Nephron progenitor cell (in vitro differentiated cells): Measurements from ENCODE around the gene ARMC9.

ENCODE experiments used
- DNase-seq: peaks from one replicate; pipeline ENCODE4 v3.0.0; 2021
- H3K27ac Mint-ChIP-seq: 2 replicates; pipeline ENCODE4 v1.8.0; 2021; ENCODE audit warnings: mild to moderate bottlenecking, moderate library complexity, mixed read lengths
- H3K27me3 Mint-ChIP-seq: 2 replicates; pipeline ENCODE4 v1.8.0; 2021; ENCODE audit warnings: mild to moderate bottlenecking, low read depth, mixed read lengths; ENCODE audit not compliant: poor library complexity
- H3K36me3 Mint-ChIP-seq: 2 replicates; pipeline ENCODE4 v1.8.0; 2021; ENCODE audit warnings: low read depth, mixed read lengths
- H3K4me1 Mint-ChIP-seq: 2 replicates; pipeline ENCODE4 v1.8.0; 2021; ENCODE audit warnings: mixed read lengths
- H3K4me3 Mint-ChIP-seq: 2 replicates; pipeline ENCODE4 v1.8.0; 2021; ENCODE audit warnings: mild to moderate bottlenecking, moderate library complexity, mixed read lengths
- H3K9me3 Mint-ChIP-seq: 2 replicates; pipeline ENCODE4 v1.8.0; 2021; ENCODE audit warnings: mild to moderate bottlenecking, moderate library complexity, mixed read lengths
- TF ChIP-seq, protein P1 (sequence below): fragments of 200-600 bp; sonication (generic); IDR thresholded peaks from 2 replicates; pipeline ENCODE4 v1.5.0; 2021; ENCODE audit warnings: antibody characterized with exemption

The ARMC9 gene

DNA sequence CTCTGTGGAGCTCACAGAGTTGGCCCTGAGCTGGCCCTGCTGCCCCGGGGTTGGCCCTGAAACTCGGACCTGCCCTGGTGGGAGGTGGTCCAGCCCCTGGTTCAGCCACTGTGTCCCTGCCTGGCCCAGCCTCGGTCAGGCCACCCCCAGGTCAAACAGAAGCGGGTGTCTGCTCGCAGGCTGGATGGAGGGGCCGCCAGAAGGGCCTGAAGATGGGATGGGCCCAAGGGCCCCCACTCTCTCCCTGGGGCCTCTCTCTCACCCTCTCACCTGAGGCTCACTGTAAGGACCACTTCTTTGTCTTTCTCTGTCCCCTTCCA, 172.0 kb downstream of the ARMC9 start:
- H3K4me3 Mint-ChIP-seq, result no peak overlapping the region
- no peak for DNase-seq
- H3K4me1 Mint-ChIP-seq, result peaks cover 50% of the 10 kb centered on the region
- no peaks in the 10 kb centered on the region for H3K9me3 Mint-ChIP-seq
- TF ChIP-seq, protein P1, sequence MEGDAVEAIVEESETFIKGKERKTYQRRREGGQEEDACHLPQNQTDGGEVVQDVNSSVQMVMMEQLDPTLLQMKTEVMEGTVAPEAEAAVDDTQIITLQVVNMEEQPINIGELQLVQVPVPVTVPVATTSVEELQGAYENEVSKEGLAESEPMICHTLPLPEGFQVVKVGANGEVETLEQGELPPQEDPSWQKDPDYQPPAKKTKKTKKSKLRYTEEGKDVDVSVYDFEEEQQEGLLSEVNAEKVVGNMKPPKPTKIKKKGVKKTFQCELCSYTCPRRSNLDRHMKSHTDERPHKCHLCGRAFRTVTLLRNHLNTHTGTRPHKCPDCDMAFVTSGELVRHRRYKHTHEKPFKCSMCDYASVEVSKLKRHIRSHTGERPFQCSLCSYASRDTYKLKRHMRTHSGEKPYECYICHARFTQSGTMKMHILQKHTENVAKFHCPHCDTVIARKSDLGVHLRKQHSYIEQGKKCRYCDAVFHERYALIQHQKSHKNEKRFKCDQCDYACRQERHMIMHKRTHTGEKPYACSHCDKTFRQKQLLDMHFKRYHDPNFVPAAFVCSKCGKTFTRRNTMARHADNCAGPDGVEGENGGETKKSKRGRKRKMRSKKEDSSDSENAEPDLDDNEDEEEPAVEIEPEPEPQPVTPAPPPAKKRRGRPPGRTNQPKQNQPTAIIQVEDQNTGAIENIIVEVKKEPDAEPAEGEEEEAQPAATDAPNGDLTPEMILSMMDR, result no peak
- H3K27ac Mint-ChIP-seq, result no peak overlapping the region
- H3K36me3 Mint-ChIP-seq, result peaks cover 27% of the 10 kb centered on the region
- H3K27me3 Mint-ChIP-seq, result peaks cover 5% of the 10 kb centered on the region

DNA sequence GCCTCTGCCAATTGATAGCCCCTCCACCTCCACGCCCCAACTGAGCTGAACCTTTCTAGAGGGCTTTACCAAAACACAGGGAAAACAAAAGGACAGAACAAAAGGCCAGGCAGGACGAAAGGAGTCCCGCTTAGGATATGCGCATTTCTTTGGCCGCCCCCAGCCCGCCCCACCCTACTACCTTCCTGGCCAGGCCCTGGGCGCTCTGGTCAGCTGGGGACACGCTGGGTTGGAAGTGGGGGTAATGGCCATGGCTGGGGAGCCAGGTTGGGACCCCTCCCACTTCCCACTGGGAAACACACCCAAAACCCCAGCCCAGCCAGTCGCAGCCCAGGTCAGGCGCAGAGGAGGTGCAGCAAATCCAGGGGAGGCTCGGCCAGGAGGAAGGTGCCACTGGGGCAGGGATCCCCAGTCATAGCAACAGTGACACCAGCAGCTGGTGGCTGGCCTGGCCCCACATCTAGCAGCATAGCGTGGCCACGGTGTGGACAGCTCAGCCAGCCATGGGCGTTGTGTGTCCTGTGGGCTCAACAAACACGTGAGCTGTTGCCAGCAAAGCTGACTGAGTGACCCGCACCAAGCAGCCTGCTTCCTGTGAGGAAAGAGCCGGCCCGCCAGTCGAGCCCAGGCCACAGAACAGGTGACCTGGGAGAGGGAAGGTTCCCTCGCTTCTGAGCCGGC, 172.5 kb downstream of the ARMC9 start:
- H3K9me3 Mint-ChIP-seq, result no peaks in the 10 kb centered on the region
- peaks cover 25% of the 10 kb centered on the region for H3K36me3 Mint-ChIP-seq
- H3K27ac Mint-ChIP-seq, result no peak overlapping the region
- peaks cover 46% of the 10 kb centered on the region for H3K4me1 Mint-ChIP-seq
- DNase-seq, result no peak
- TF ChIP-seq, protein P1, result no peak
- H3K4me3 Mint-ChIP-seq, result no peak overlapping the region
- peaks cover 10% of the 10 kb centered on the region for H3K27me3 Mint-ChIP-seq

DNA sequence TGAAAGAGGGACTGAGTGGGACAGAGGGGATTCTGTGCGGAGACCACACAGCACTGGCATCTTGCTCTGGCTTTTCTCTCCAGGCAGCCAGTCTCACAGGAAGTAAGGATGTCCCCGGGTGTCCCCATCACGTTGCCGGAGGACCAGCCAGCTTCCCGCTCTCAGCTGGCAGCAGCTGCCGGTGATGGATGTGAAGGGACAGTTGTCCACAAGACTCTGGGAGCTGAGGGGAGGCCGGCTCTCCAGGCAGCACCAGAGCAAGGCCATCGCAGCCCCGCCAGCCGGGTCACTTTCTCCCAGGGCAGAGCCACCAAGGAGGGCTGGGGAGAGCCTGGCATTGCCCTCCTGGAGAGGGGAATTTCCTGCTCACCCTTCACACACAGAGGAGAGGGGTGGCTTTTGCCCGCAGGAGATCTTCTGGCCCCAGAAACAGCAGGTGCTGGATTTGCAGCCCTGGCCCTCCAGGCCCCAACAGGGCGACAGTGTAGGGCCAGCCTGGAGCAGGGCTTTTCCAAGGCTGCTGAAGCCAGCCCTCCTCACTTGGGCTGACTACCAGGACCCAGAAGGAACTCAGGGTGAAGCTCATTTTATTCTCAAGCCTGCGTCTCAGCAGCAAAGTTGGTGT, 173.1 kb downstream of the ARMC9 start:
- no peaks in the 10 kb centered on the region for H3K9me3 Mint-ChIP-seq
- H3K27me3 Mint-ChIP-seq, result peaks cover 17% of the 10 kb centered on the region
- TF ChIP-seq, protein P1, result no peak
- no peak overlapping the region for H3K4me3 Mint-ChIP-seq
- peaks cover 22% of the 10 kb centered on the region for H3K36me3 Mint-ChIP-seq
- peak overlapping the region; percentile 51 for H3K27ac Mint-ChIP-seq
- peaks cover 48% of the 10 kb centered on the region for H3K4me1 Mint-ChIP-seq
- no peak for DNase-seq

DNA sequence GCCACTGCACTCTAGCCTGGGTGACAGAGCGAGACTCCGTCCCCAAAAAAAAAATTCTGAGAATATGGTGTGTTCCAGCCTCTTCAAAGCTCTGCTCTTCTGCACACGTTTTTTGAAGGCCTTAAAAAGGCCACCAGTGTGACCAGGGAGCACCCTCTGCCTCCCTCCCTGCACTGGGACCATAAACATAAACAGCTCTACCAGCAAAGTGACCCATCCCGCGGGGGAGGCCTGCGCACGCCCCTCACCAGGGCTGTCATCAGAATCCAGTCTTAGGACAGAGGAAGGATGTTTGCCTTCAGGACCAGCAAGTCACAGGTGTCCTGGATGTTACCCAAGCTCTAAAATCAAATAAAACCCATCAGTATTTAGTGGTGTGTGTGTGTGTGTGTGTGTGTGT, 173.9 kb downstream of the ARMC9 start:
- no peak for DNase-seq
- Mint-ChIP-seq H3K36me3 (peaks cover 22% of the 10 kb centered on the region), H3K4me3 (peak overlapping the region; percentile 62), H3K4me1 (peaks cover 56% of the 10 kb centered on the region), H3K27ac (peak overlapping the region; percentile 98), H3K9me3 (no peaks in the 10 kb centered on the region), H3K27me3 (peaks cover 24% of the 10 kb centered on the region)
- TF ChIP-seq, protein P1, result no peak

DNA sequence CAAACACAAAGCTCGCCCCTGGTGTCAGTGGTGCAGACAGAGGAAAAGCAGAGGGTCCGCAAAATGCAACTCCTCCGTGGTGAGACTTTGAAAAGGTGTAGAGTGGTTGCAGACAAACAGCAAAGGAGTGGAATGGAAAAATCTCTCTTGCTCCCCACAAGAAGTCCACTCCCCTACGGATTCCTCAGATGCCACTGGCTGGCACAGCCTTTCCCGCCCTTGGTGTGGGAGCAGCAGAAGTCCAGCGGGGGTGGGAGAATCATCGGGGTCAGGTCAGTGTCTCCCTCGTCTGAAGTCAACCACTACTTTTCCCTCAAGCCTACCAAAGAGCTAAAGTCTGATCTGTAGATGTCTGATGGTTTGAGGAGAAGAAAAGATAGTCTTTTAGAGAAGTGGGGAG, 174.8 kb downstream of the ARMC9 start:
- Mint-ChIP-seq H3K9me3 (no peaks in the 10 kb centered on the region), H3K27me3 (peaks cover 29% of the 10 kb centered on the region), H3K4me3 (no peak overlapping the region), H3K27ac (peak overlapping the region; percentile 98), H3K4me1 (peaks cover 54% of the 10 kb centered on the region), H3K36me3 (peaks cover 19% of the 10 kb centered on the region)
- no peak for DNase-seq
- TF ChIP-seq, protein P1, result no peak
